ENCODE results near the gene POGLUT2. TPM values are rescaled to one million over a fixed set of nuclear protein-coding genes. Genes with fewer than 3 reads are reported as not detected.

POGLUT2 gene
- 18.5 and 33.1 TPM in 2 replicates for total RNA-seq

DNA sequence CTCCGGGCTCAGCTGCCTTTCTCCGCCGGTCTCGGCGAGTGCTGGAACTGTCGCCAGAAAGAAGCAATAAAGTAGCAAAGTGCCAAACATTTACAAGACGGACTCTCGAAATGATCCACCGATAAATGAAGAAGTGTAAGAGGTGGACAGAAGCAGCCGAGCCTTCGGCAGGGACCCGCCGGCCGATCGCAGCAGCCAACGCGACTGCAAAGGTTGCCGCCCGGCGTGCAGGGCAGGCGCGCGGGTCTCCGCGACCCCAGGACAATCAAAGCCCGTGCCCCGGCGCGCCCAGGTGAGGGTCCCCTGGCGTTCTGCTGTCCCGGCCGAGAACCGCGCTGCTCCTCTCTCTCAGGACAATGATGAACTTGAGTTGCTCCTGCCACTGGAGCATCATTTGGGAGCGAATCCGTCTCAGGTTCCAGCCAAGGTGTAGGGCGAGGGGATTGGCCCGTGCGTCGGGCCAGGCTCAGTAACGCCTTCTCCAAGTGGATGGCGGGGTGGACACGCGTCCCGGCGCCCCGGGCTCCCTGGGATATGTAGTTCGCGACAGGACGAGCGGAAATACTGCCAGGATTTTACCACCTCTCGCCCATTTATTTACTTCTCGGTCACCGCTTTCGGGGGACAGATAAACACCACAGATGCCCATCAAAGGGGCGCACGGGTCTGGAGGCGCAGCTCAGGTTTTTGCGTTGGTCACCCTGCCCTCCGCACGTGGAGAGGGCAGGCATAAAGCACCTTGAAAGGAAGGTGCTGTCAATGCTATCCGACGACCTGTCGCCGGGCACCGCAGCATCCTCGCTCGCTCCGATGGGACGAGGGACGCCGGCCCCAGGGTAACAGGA lies at the start of gene POGLUT2, which contains the start of gene BIVM:
Gene POGLUT2, minus strand, starts transcription at position 396 of the 845 bp plus-strand sequence. Its CDS starts 306 bp downstream, at position 90.
Gene BIVM, plus strand, starts transcription at position 539 of the 845 bp plus-strand sequence. CDS start 8,149 bp downstream, outside the sequence.

DNA sequence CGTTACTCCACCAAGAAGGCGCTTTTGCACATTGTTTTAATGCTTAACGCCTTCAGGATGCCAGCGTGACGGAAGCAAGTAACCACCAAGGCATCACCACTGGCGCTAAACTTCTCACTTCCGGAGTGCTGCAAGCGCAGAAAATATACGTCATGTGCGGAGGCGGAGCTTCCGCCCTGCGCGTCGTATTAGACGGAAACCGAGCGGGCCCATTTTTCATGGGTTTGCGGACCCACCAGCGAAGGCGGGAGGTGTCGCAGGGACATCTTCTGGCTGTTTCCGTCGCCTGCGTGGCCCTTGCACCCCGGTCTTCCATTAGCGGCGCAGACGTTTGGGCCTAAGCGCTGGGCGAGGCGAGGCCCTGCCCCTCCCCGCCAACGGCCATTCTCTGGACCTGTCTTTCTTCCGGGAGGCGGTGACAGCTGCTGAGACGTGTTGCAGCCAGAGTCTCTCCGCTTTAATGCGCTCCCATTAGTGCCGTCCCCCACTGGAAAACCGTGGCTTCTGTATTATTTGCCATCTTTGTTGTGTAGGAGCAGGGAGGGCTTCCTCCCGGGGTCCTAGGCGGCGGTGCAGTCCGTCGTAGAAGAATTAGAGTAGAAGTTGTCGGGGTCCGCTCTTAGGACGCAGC lies 47.0 kb upstream of the POGLUT2 start, which contains the start of gene ERCC5:
Gene ERCC5, plus strand, starts transcription at position 403 of the 631 bp plus-strand sequence. CDS start 235 bp downstream, outside the sequence.

DNA sequence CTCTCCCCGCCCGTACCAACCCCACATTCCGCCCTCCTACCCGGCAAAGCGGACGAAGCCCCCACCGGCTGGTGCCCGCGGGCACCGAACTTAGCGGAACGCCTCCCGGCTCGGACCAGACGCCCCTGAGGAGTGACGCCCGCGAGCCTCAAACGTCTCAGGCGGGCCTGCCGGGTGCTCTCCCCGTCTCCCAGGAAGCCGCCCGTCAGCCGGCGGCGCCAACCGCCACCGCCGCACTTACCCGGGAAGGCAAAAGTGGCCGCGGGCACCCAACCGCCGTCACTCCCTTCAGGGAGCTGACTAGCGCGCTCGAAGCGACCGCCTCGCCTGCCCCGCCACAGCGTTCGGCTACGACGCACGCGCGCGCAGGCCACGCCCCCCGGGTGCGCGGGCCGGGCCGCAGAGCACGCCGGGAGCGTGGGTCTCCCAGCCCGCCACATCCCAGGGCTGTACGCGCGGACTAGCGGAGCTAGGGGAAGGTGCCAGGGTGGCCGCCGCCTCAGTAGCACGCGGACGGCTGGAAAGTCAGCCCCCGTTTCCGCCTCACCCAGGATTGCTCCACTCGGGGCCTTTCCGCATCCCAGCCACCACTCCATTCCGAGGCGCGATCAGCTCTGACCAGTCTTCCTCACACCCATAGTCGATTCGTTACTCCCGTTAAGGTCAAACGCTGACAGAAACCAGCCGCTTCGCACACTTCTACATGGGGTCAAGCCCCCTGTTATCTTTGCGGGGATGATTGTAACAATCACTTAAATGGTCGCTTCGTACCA lies 25.1 kb downstream of the POGLUT2 start, which contains the start of gene TEX30:
Gene TEX30, minus strand, starts transcription at position 346 of the 773 bp plus-strand sequence. CDS start 3,760 bp downstream, outside the sequence.

Other genes with a start within 250 kb of the POGLUT2 start
- 49.4 and 55.6 TPM in 2 replicates for gene TPP2, start 202.0 kb downstream of the POGLUT2 start, total RNA-seq
- gene METTL21C, start 103.9 kb downstream of the POGLUT2 start, total RNA-seq = not detected in 2 replicates
- 28.3 and 34.2 TPM in 2 replicates for gene TEX30, start 25.2 kb downstream of the POGLUT2 start, total RNA-seq
- 14.6 and 16.9 TPM in 2 replicates for gene BIVM, start 143 bp upstream of the POGLUT2 start, total RNA-seq
- gene ERCC5, start 47.1 kb upstream of the POGLUT2 start, total RNA-seq = 44.5 and 48.7 TPM in 2 replicates